ENCODE data around the gene CUX1. TPM values are rescaled to one million over a fixed set of nuclear protein-coding genes. Genes with fewer than 3 reads are reported as not detected.

The CUX1 gene
- total and polyA plus RNA-seq, 2 donors (not counting 1 experiment from before 2014, with no cell fraction given) = 22.7 to 38.1 TPM

DNA sequence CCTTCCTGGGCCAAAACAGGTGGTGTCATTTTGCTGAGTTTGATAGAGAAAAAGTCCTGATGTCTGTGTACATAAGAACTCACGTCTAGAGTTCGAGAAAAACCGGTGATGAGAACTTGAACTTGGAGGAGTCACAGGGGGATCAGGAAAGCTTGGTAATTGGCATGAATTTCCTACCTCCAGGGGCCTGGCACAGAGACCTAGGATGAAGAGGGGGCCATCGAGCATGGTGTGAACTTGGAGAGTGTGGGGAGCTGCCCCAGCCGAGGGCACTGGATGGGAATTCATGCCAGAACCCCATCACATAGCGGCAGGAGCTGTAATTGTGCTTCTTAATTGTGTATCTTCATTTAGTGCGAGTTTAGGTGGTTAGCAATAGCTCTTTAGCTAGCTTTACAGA, 82.2 kb downstream of the CUX1 start:
- TF ChIP-seq, protein P1, sequence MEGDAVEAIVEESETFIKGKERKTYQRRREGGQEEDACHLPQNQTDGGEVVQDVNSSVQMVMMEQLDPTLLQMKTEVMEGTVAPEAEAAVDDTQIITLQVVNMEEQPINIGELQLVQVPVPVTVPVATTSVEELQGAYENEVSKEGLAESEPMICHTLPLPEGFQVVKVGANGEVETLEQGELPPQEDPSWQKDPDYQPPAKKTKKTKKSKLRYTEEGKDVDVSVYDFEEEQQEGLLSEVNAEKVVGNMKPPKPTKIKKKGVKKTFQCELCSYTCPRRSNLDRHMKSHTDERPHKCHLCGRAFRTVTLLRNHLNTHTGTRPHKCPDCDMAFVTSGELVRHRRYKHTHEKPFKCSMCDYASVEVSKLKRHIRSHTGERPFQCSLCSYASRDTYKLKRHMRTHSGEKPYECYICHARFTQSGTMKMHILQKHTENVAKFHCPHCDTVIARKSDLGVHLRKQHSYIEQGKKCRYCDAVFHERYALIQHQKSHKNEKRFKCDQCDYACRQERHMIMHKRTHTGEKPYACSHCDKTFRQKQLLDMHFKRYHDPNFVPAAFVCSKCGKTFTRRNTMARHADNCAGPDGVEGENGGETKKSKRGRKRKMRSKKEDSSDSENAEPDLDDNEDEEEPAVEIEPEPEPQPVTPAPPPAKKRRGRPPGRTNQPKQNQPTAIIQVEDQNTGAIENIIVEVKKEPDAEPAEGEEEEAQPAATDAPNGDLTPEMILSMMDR (conservative IDR thresholded peaks at IDR 0.05 in 1 of 2, IDR thresholded peaks at IDR 0.05 in 1 of 2; ENCODE audit: low read depth in 1 of 2, low read length in 2 of 2) = no peak
- TF ChIP-seq EZH2 (IDR thresholded peaks at IDR 0.05; ENCODE audit: low read length, missing control alignments) = no peak
- DNase-seq (ENCODE audit: low read depth in 2 of 2) = no peak
- Histone ChIP-seq H2AFZ (ENCODE audit: low read length) (no peak overlapping the region), H3K27ac (ENCODE audit: insufficient read depth, low read length) (peak overlapping the region; percentile 51), H3K9me3 (ENCODE audit: control insufficient read depth, insufficient read depth, low read depth, low read length) (no peaks in the 10 kb centered on the region), H3K9ac (ENCODE audit: insufficient read depth, low read length) (no peak overlapping the region), H3K4me2 (ENCODE audit: extremely low read depth, insufficient read depth, low read length) (peak overlapping the region; percentile 96), H3K4me3 (replicated peaks in 1 of 4; ENCODE audit: control extremely low read depth in 1 of 4, insufficient read depth in 1 of 4, low read depth in 3 of 4, low read length in 4 of 4) (peak overlapping the region; percentile 22 to 59 (median 40)), H4K20me1 (ENCODE audit: control insufficient read depth, extremely low read depth, insufficient read depth, low read length) (no peaks in the 10 kb centered on the region), H3K36me3 (ENCODE audit: control insufficient read depth, insufficient read depth, low read length) (no peaks in the 10 kb centered on the region), H3K27me3 (ENCODE audit: control insufficient read depth, insufficient read depth, low read length) (no peaks in the 10 kb centered on the region), H3K4me1 (ENCODE audit: control insufficient read depth, extremely low read depth, insufficient read depth, low read length) (no peaks in the 10 kb centered on the region), H3K79me2 (ENCODE audit: control insufficient read depth, insufficient read depth, low read length) (peaks cover 4% of the 10 kb centered on the region)

DNA sequence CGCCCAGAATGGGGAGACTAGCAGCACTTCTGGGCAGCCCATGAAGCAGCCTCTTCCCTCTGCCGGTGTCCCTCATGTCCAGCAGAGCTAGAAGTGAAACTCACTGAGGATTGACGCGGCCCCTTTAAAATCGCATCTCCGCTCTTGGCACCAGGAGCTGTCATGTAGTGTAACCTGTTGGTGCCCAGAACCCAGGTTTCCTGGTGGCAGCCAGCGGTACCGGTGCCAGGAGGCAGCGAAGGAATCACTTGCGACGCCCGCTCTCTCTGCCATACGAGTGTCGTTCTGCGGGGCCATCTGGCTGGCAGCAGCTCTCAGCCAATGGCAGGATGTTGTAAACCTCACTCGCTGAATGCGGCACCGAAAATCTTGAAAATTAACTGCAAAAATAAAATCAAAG, 82.7 kb downstream of the CUX1 start:
- Histone ChIP-seq H3K4me3 (replicated peaks in 1 of 4; ENCODE audit: control extremely low read depth in 1 of 4, insufficient read depth in 1 of 4, low read depth in 3 of 4, low read length in 4 of 4) (peak overlapping the region; percentile 35 to 59 (median 52)), H2AFZ (ENCODE audit: low read length) (peak overlapping the region; percentile 42), H4K20me1 (ENCODE audit: control insufficient read depth, extremely low read depth, insufficient read depth, low read length) (no peaks in the 10 kb centered on the region), H3K27me3 (ENCODE audit: control insufficient read depth, insufficient read depth, low read length) (no peaks in the 10 kb centered on the region), H3K36me3 (ENCODE audit: control insufficient read depth, insufficient read depth, low read length) (no peaks in the 10 kb centered on the region), H3K27ac (ENCODE audit: insufficient read depth, low read length) (peak overlapping the region; percentile 51), H3K79me2 (ENCODE audit: control insufficient read depth, insufficient read depth, low read length) (peaks cover 4% of the 10 kb centered on the region), H3K9ac (ENCODE audit: insufficient read depth, low read length) (peak overlapping the region; percentile 39), H3K4me1 (ENCODE audit: control insufficient read depth, extremely low read depth, insufficient read depth, low read length) (no peaks in the 10 kb centered on the region), H3K9me3 (ENCODE audit: control insufficient read depth, insufficient read depth, low read depth, low read length) (no peaks in the 10 kb centered on the region), H3K4me2 (ENCODE audit: extremely low read depth, insufficient read depth, low read length) (peak overlapping the region; percentile 96)
- DNase-seq (ENCODE audit: low read depth in 2 of 2) = no peak
- TF ChIP-seq EZH2 (IDR thresholded peaks at IDR 0.05; ENCODE audit: low read length, missing control alignments) = no peak

DNA sequence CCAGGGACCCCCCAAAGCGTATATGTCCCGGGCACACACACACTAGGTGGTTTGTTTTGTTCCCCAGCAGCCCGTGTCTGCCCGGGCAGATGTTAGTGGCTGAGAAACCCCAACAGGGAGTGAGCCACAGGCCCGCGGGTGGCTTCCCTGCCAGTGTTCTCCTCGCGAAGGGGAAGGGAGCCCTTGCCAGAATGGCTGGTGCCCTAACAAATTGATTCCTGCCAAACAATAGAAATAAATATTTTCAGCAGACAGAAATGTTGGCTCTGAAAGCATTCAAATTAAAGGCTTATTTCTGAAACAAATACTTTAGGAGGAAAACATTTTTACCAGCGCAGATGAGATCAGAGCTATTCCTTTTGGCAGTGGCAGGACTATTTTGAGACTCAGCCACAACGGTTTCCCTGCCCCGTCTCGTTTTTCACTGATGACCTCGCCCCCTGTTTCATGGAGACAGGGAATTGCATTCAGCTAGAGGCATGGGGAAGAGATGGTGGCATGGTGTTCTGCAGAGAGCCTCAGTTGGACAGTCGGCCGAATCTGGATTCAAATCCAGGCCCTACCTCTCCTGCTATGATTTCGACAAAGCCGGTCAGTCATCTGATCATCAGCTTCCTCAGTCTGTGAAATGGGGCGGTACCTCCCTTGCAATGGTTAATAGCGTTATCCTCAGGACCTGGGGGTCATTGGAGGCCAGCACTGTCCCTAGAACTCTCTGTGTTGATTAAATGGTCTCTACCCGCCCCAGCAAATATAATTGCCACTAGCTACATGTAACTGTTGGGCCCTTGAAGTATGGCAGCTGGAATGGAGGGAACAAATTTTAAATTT, 84.5 kb downstream of the CUX1 start:
- Histone ChIP-seq H3K4me1 (ENCODE audit: control insufficient read depth, extremely low read depth, insufficient read depth, low read length) (no peaks in the 10 kb centered on the region), H3K9me3 (ENCODE audit: control insufficient read depth, insufficient read depth, low read depth, low read length) (no peaks in the 10 kb centered on the region), H3K36me3 (ENCODE audit: control insufficient read depth, insufficient read depth, low read length) (no peaks in the 10 kb centered on the region), H3K4me3 (replicated peaks in 1 of 4; ENCODE audit: control extremely low read depth in 1 of 4, insufficient read depth in 1 of 4, low read depth in 3 of 4, low read length in 4 of 4) (no peak overlapping the region), H3K27ac (ENCODE audit: insufficient read depth, low read length) (no peak overlapping the region), H3K4me2 (ENCODE audit: extremely low read depth, insufficient read depth, low read length) (peak overlapping the region; percentile 23), H3K79me2 (ENCODE audit: control insufficient read depth, insufficient read depth, low read length) (no peaks in the 10 kb centered on the region), H2AFZ (ENCODE audit: low read length) (no peak overlapping the region), H3K9ac (ENCODE audit: insufficient read depth, low read length) (no peak overlapping the region), H3K27me3 (ENCODE audit: control insufficient read depth, insufficient read depth, low read length) (no peaks in the 10 kb centered on the region), H4K20me1 (ENCODE audit: control insufficient read depth, extremely low read depth, insufficient read depth, low read length) (no peaks in the 10 kb centered on the region)
- peak; percentile 59 to 67 for DNase-seq (ENCODE audit: low read depth in 2 of 2)
- TF ChIP-seq EZH2 (IDR thresholded peaks at IDR 0.05; ENCODE audit: low read length, missing control alignments) = no peak
- TF ChIP-seq, protein P1 (conservative IDR thresholded peaks at IDR 0.05 in 1 of 2, IDR thresholded peaks at IDR 0.05 in 1 of 2; ENCODE audit: low read depth in 1 of 2, low read length in 2 of 2) = no peak

Data from fibroblast of lung (primary cell).